Stimulated activated memory B cell treated with anti-CD40 and anti-IgM and Interleukin-4, amounts not matched to agents 10 μg/mL and 1 μg/mL and 100 μg/mL, for 72 hours (primary cell): ENCODE data around the gene CUL9.

ENCODE experiments used
- ATAC-seq: fragments of 150-1000 bp; cut with Tn5 transposase; 2 replicates; pipeline ENCODE4 v1.10.0; 2021
- H3K27ac Mint-ChIP-seq: one replicate; pipeline ENCODE4 v1.8.0; 2022; ENCODE audit warnings: mild to moderate bottlenecking, mixed read lengths
- H3K27me3 Mint-ChIP-seq: one replicate; pipeline ENCODE4 v1.8.0; 2022; ENCODE audit warnings: mixed read lengths
- H3K36me3 Mint-ChIP-seq: one replicate; pipeline ENCODE4 v1.8.0; 2022; ENCODE audit warnings: mixed read lengths
- H3K4me1 Mint-ChIP-seq: one replicate; pipeline ENCODE4 v1.8.0; 2022; ENCODE audit warnings: mixed read lengths
- H3K4me3 Mint-ChIP-seq: one replicate; pipeline ENCODE4 v1.8.0; 2022; ENCODE audit warnings: mild to moderate bottlenecking, moderate library complexity, mixed read lengths
- H3K9me3 Mint-ChIP-seq: one replicate; pipeline ENCODE4 v1.8.0; 2022; ENCODE audit warnings: mixed read lengths

The CUL9 gene

DNA sequence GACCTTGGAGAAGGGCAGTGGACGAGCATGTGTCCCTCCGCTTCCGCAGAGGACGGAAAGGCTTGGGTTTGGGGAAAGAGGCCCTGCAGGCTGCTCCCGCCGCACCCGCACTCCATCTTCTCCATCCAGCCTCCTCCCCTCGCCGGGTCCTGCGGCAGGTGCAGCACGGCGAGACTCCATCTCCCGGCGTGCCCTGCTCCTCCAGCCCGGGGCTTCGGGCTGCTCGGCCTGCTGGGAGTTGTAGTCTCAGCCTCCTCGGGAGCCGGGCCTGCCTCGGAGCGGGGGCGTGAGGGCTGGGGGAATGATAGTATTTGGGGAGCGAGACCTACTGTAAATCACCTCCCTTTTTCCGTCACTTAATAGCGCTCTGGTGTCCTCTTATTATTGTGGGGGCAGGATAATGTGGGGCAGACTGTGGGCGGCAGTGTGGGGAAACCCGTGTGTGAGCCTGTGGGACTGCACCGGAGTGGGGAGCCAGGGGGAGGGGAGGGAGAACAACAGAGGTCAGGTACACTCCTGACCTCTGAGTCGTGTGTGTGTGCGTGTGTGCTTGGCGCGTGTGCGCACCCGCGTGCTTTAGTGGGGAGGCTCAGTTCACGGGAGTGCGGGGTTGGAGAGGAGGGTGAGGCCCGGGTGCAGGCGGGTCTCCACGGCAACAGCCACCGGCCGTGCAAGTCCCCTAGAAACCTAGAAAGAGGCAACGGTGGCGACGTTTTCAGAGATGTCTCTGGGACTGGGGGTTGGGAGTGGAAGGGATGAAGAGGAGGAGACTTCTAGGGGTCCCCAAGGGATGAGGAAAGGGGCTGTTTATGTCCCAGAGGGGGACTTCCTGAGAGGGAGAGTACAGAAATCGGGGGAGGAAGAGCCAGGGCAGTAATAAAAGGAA is 65.4 kb downstream of the CUL9 start:
- peak overlapping the region; percentile 81 for H3K4me3 Mint-ChIP-seq
- H3K9me3 Mint-ChIP-seq: no peaks in the 10 kb centered on the region
- H3K27ac Mint-ChIP-seq: peak overlapping the region; percentile 86
- peak; percentile 95 for ATAC-seq
- H3K27me3 Mint-ChIP-seq: peaks cover 15% of the 10 kb centered on the region
- no peaks in the 10 kb centered on the region for H3K36me3 Mint-ChIP-seq
- H3K4me1 Mint-ChIP-seq: peaks cover 35% of the 10 kb centered on the region

- Mint-ChIP-seq H3K4me1 (peaks cover 35% of the 10 kb centered on the region), H3K27ac (peak overlapping the region; percentile 86), H3K9me3 (no peaks in the 10 kb centered on the region), H3K36me3 (no peaks in the 10 kb centered on the region), H3K4me3 (peak overlapping the region; percentile 81), H3K27me3 (peaks cover 22% of the 10 kb centered on the region)
- no peak for ATAC-seq
These were observed 66.1 kb downstream of the CUL9 start for GRCh38 chr6:43248101-43248500.

GRCh38 chr6:43248791-43249190 is 66.8 kb downstream of the CUL9 start:
- peaks cover 37% of the 10 kb centered on the region for H3K4me1 Mint-ChIP-seq
- H3K4me3 Mint-ChIP-seq: no peak overlapping the region
- H3K9me3 Mint-ChIP-seq: no peaks in the 10 kb centered on the region
- no peak for ATAC-seq
- H3K27me3 Mint-ChIP-seq: peaks cover 29% of the 10 kb centered on the region
- no peaks in the 10 kb centered on the region for H3K36me3 Mint-ChIP-seq
- no peak overlapping the region for H3K27ac Mint-ChIP-seq

GRCh38 chr6:43250992-43251373 is 69.0 kb downstream of the CUL9 start:
- Mint-ChIP-seq H3K9me3 (no peaks in the 10 kb centered on the region), H3K36me3 (no peaks in the 10 kb centered on the region), H3K27me3 (peaks cover 49% of the 10 kb centered on the region), H3K4me1 (peaks cover 40% of the 10 kb centered on the region), H3K27ac (peak overlapping the region; percentile 67), H3K4me3 (peak overlapping the region; percentile 63)
- ATAC-seq: peak; percentile 38

DNA sequence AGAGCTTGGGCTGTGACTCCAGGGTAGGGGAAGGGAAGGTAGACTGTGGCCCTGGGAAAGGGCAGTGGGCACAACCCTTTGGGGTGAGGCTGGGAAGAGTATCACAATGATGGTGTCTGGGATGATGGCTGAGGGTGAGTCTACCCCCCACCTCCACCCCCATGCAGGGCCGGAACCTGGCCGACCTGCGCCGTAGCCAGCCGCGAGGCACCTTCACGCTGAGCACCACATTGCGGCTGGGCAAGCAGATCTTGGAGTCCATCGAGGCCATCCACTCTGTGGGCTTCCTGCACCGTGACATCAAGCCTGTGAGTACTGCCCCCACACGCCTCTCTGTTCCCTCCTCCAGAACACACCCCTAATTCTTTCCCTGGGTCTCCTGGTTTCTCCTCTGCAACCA is 71.4 kb downstream of the CUL9 start:
- no peak for ATAC-seq
- H3K4me3 Mint-ChIP-seq: no peak overlapping the region

DNA sequence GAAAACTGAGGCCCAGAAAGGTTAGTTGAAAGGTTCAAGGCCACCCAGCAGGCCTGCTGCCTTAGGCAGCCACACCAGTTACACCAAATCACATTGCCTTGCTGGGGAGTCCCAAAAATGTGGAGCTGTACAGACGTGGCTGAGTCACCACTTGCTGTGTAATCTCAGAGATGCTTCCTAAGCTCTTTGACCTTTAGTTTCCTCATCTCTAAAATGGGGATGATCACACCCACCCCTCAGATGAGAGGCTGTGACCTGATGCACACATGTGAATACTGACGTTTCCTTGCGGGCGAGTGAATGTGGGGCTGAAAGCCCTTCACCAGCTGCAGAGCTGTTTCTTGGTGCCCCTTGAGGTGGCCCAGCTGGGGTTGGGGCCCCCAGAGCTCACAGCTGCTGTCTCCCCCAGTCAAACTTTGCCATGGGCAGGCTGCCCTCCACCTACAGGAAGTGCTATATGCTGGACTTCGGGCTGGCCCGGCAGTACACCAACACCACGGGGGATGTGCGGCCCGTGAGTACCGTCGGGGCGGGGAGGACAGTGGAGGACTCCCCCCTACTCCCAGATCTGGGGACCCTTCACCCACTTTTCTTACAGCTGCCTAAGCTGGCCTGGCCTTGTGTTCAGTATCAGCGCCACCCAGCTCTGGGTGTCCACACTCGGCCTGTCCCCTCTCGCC is 72.3 kb downstream of the CUL9 start:
- Mint-ChIP-seq H3K36me3 (no peaks in the 10 kb centered on the region), H3K27me3 (peaks cover 71% of the 10 kb centered on the region), H3K4me1 (peaks cover 34% of the 10 kb centered on the region), H3K4me3 (no peak overlapping the region), H3K27ac (no peak overlapping the region), H3K9me3 (no peaks in the 10 kb centered on the region)
- ATAC-seq: no peak

More for the DNA sequence above, 71.4 kb downstream of the CUL9 start:
- peaks cover 34% of the 10 kb centered on the region for H3K4me1 Mint-ChIP-seq
- peaks cover 66% of the 10 kb centered on the region for H3K27me3 Mint-ChIP-seq
- H3K27ac Mint-ChIP-seq: peak overlapping the region; percentile 0
- no peaks in the 10 kb centered on the region for H3K36me3 Mint-ChIP-seq
- no peaks in the 10 kb centered on the region for H3K9me3 Mint-ChIP-seq

GRCh38 chr6:43254846-43255245 is 72.8 kb downstream of the CUL9 start:
- H3K4me1 Mint-ChIP-seq: peaks cover 34% of the 10 kb centered on the region
- no peak for ATAC-seq
- H3K36me3 Mint-ChIP-seq: no peaks in the 10 kb centered on the region
- no peak overlapping the region for H3K27ac Mint-ChIP-seq
- no peaks in the 10 kb centered on the region for H3K9me3 Mint-ChIP-seq
- no peak overlapping the region for H3K4me3 Mint-ChIP-seq
- peaks cover 76% of the 10 kb centered on the region for H3K27me3 Mint-ChIP-seq

DNA sequence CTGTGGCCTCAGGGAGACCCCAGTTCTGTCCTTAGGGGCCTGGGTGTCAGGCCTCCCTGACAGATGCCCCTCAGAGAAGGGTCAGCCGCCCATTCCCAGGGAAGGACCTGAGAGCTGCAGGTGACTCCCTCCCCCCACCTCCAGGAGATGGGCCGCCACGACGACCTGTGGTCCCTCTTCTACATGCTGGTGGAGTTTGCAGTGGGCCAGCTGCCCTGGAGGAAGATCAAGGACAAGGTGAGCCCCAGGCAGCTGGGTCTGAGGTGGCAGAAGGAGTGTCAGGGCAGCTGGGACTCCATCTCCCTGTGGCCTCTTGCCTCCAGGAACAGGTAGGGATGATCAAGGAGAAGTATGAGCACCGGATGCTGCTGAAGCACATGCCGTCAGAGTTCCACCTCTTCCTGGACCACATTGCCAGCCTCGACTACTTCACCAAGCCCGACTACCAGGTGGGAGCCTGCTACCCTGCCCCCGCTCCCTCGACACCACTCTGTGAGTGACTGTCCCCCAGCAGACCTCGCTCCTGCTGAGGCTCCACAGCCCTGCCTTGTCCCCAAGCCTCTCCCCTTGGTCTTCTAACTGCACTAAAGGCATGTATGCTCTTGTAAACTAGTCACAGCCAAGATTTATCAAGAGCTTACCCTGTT is 73.5 kb downstream of the CUL9 start:
- Mint-ChIP-seq H3K4me1 (peaks cover 34% of the 10 kb centered on the region), H3K27ac (no peak overlapping the region), H3K36me3 (no peaks in the 10 kb centered on the region), H3K27me3 (peaks cover 76% of the 10 kb centered on the region), H3K9me3 (no peaks in the 10 kb centered on the region), H3K4me3 (no peak overlapping the region)
- no peak for ATAC-seq

DNA sequence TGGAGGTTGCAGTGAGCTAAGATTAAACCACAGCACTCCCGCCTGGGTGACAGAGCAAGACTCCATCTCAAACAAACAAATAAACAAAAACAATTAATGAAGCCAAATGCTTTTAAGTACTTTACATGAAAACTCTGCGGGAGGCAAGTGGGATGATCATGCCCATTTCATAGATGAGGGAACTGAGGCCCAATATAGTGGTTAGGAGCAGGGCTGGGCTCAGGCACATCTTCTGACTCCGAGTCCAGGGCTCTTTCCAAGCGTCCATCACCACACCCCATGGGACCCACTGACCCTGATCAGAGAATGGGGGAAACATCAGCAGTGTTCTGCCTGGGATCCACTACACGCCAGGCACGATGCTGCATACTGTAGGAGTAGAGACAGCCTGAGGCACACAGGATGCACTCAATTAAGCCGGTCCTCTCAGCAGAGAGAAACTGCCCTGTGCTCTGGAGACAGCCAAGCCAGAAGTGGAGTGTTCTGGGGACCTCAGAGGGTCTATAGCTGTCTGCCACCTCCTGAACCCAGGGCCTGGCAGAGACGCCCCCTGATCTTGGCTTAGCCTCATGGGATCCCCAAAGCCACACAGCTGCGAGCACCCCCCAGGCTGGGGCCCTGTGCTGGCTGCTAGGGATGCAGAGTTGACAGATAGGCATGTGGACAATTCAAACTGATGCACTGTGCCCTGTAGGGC is 74.8 kb downstream of the CUL9 start:
- no peaks in the 10 kb centered on the region for H3K36me3 Mint-ChIP-seq
- H3K27ac Mint-ChIP-seq: no peak overlapping the region
- H3K4me3 Mint-ChIP-seq: no peak overlapping the region
- peaks cover 67% of the 10 kb centered on the region for H3K27me3 Mint-ChIP-seq
- H3K4me1 Mint-ChIP-seq: peaks cover 22% of the 10 kb centered on the region
- ATAC-seq: no peak
- no peaks in the 10 kb centered on the region for H3K9me3 Mint-ChIP-seq

- peak; percentile 73 for ATAC-seq
- Mint-ChIP-seq H3K4me1 (peaks cover 19% of the 10 kb centered on the region), H3K36me3 (no peaks in the 10 kb centered on the region), H3K9me3 (no peaks in the 10 kb centered on the region), H3K27ac (peak overlapping the region; percentile 8), H3K4me3 (peak overlapping the region; percentile 22), H3K27me3 (peaks cover 59% of the 10 kb centered on the region)
These were observed 75.6 kb downstream of the CUL9 start for GRCh38 chr6:43257367-43258145.

- peak overlapping the region; percentile 8 for H3K27ac Mint-ChIP-seq
- no peaks in the 10 kb centered on the region for H3K36me3 Mint-ChIP-seq
- no peak for ATAC-seq
These were observed 76.2 kb downstream of the CUL9 start for GRCh38 chr6:43258180-43258579.

GRCh38 chr6:43258807-43259686 is 77.1 kb downstream of the CUL9 start:
- peaks cover 22% of the 10 kb centered on the region for H3K4me1 Mint-ChIP-seq
- H3K4me3 Mint-ChIP-seq: no peak overlapping the region
- no peak overlapping the region for H3K27ac Mint-ChIP-seq
- no peak for ATAC-seq
- H3K36me3 Mint-ChIP-seq: no peaks in the 10 kb centered on the region
- peaks cover 44% of the 10 kb centered on the region for H3K27me3 Mint-ChIP-seq
- H3K9me3 Mint-ChIP-seq: no peaks in the 10 kb centered on the region

More at GRCh38 chr6:43258180-43258579, 76.2 kb downstream of the CUL9 start:
- H3K9me3 Mint-ChIP-seq: no peaks in the 10 kb centered on the region
- no peak overlapping the region for H3K4me3 Mint-ChIP-seq
- peaks cover 53% of the 10 kb centered on the region for H3K27me3 Mint-ChIP-seq
- peaks cover 20% of the 10 kb centered on the region for H3K4me1 Mint-ChIP-seq

DNA sequence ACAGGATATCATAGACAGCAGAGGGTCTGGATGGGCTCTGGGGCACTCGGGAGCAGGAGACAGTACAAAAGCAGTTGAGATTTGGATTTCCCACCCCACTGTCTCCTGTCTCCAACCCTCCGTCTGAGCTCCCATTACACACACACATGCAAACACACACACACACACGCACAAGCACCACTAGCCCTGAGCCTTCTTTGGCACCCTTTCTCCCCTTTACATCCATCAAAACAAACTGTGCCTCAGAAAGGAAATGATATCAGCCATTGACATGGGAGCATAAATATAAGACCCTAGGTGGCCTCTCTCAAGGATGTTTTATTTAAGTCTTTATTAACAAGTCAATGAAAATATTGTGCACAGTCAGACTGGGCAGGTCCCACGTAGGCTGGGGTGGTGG is 78.8 kb downstream of the CUL9 start:
- no peaks in the 10 kb centered on the region for H3K36me3 Mint-ChIP-seq
- H3K27me3 Mint-ChIP-seq: peaks cover 29% of the 10 kb centered on the region
- no peak overlapping the region for H3K27ac Mint-ChIP-seq
- no peak overlapping the region for H3K4me3 Mint-ChIP-seq
- ATAC-seq: no peak
- peaks cover 20% of the 10 kb centered on the region for H3K4me1 Mint-ChIP-seq
- H3K9me3 Mint-ChIP-seq: no peaks in the 10 kb centered on the region

DNA sequence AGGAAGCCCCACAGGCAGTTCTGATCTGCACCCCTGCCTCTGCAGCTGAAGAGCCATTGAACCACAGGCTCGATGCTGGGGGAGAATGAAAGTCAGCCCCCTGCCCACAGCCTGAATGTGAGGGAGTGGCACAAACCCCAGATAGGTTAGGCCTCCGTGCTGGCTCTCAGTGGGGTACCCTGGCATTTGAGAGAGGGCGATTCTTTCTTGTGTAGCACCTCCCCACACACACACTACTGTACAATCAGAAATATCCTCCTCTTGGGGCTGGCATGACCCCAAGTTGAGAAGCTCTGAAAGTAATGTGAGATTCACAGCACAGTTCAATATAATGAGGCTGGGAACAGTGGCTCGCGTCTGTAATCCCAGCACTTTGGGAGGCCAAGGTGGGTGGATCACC is 79.2 kb downstream of the CUL9 start:
- Mint-ChIP-seq H3K27me3 (peaks cover 25% of the 10 kb centered on the region), H3K4me3 (no peak overlapping the region), H3K36me3 (no peaks in the 10 kb centered on the region), H3K4me1 (peaks cover 20% of the 10 kb centered on the region), H3K9me3 (no peaks in the 10 kb centered on the region), H3K27ac (peak overlapping the region; percentile 12)
- ATAC-seq: no peak
